Suprapubic skin (tissue), 4 donors: ENCODE results near the gene CCDC197.

ENCODE experiments used
- EP300 ChIP-seq: sonication (generic); formaldehyde crosslinking; IDR thresholded peaks from one replicate; pipeline ENCODE4 v1.6.1; 2017; ENCODE audit warnings: antibody characterized with exemption
- POLR2A ChIP-seq, 2 donors: fragments of 450-650 bp; IDR thresholded peaks; one replicate each; pipeline ENCODE4 v1.6.1; 2017; ENCODE audit warnings: antibody characterized with exemption in 2 of 2, mild to moderate bottlenecking in 2 of 2, moderate library complexity in 2 of 2
- POLR2AphosphoS5 ChIP-seq, 3 donors: sonication (generic); formaldehyde crosslinking; IDR thresholded peaks; one replicate each; pipeline ENCODE4 v1.6.1; 2017; ENCODE audit warnings: antibody characterized with exemption in 3 of 3
- TF ChIP-seq, protein P1 (sequence below), 2 donors: fragments of 200-600 bp in 1 of 2; fragments of 450-650 bp in 1 of 2; sonication (generic) in 1 of 2; IDR thresholded peaks; one replicate each; pipeline ENCODE4 v1.5.1; 2016 to 2019; ENCODE audit warnings: antibody characterized with exemption in 2 of 2, mild to moderate bottlenecking in 1 of 2, moderate library complexity in 1 of 2

DNA sequence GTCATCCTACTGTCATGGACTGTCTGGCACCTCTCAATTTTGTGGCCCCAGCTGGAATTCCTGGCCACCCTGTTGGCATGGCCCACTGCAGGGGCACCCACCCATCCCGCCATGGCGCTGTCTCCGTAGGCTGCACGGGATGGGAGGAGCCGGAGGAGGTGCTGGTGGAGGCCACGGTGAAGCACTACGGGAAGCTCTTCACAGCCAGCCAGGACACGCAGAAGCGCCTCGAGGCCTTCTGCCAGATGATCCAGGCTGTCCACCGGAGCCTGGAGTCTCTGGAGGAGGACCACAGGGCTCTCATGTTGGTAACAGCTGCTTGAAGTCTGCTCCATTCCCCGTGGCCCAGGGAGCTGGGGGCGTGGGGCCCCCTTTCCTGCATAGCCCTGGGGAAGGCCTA is 3.9 kb downstream of the CCDC197 start:
- TF ChIP-seq, protein P1, sequence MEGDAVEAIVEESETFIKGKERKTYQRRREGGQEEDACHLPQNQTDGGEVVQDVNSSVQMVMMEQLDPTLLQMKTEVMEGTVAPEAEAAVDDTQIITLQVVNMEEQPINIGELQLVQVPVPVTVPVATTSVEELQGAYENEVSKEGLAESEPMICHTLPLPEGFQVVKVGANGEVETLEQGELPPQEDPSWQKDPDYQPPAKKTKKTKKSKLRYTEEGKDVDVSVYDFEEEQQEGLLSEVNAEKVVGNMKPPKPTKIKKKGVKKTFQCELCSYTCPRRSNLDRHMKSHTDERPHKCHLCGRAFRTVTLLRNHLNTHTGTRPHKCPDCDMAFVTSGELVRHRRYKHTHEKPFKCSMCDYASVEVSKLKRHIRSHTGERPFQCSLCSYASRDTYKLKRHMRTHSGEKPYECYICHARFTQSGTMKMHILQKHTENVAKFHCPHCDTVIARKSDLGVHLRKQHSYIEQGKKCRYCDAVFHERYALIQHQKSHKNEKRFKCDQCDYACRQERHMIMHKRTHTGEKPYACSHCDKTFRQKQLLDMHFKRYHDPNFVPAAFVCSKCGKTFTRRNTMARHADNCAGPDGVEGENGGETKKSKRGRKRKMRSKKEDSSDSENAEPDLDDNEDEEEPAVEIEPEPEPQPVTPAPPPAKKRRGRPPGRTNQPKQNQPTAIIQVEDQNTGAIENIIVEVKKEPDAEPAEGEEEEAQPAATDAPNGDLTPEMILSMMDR (IDR thresholded peaks at IDR 0.05) = no peak
- TF ChIP-seq EP300 (no peak), POLR2A (IDR thresholded peaks at IDR 0.05) (no peak), POLR2AphosphoS5 (IDR thresholded peaks at IDR 0.05) (no peak)
